Islet of Langerhans (tissue), 1 donor: Measurements from ENCODE around the gene MRPL17.

Experiments used
- FAIRE-seq: peaks from one replicate; lab custom pipeline; 2011; peaks lifted over from hg19 to GRCh38; lab: Jason Lieb, UNC

MRPL17 gene

GRCh38 chr11:6654281-6655019 is 28.7 kb downstream of the MRPL17 start:
- no peak for FAIRE-seq

GRCh38 chr11:6653656-6654055 is 29.5 kb downstream of the MRPL17 start:
- FAIRE-seq: no peak

- FAIRE-seq: no peak
Measured at GRCh38 chr11:6653097-6653496, 30.0 kb downstream of the MRPL17 start.

GRCh38 chr11:6652182-6652581 is 31.0 kb downstream of the MRPL17 start:
- no peak for FAIRE-seq

- no peak for FAIRE-seq
Measured at GRCh38 chr11:6650980-6651379, 32.2 kb downstream of the MRPL17 start.

GRCh38 chr11:6650104-6650503 is 33.0 kb downstream of the MRPL17 start:
- no peak for FAIRE-seq

GRCh38 chr11:6648501-6648900 is 34.6 kb downstream of the MRPL17 start:
- FAIRE-seq: no peak

- FAIRE-seq: no peak
Measured at GRCh38 chr11:6647836-6648235, 35.3 kb downstream of the MRPL17 start.

- FAIRE-seq: no peak
Measured at GRCh38 chr11:6646918-6647679, 36.0 kb downstream of the MRPL17 start.

GRCh38 chr11:6646576-6646917 is 36.6 kb downstream of the MRPL17 start:
- FAIRE-seq: no peak

- FAIRE-seq: no peak
Measured at GRCh38 chr11:6646071-6646470, 37.1 kb downstream of the MRPL17 start.

GRCh38 chr11:6642957-6643356 is 40.2 kb downstream of the MRPL17 start:
- no peak for FAIRE-seq

GRCh38 chr11:6640985-6641701 is 42.0 kb downstream of the MRPL17 start:
- FAIRE-seq: no peak

- FAIRE-seq: no peak
Measured at GRCh38 chr11:6640036-6640984, 42.8 kb downstream of the MRPL17 start.

GRCh38 chr11:6638429-6638828 is 44.7 kb downstream of the MRPL17 start:
- FAIRE-seq: no peak

GRCh38 chr11:6637871-6638270 is 45.3 kb downstream of the MRPL17 start:
- no peak for FAIRE-seq

- FAIRE-seq: no peak
Measured at GRCh38 chr11:6636480-6636879, 46.7 kb downstream of the MRPL17 start.

GRCh38 chr11:6635082-6635932 is 47.8 kb downstream of the MRPL17 start:
- FAIRE-seq: no peak

GRCh38 chr11:6634534-6634933 is 48.6 kb downstream of the MRPL17 start:
- no peak for FAIRE-seq

GRCh38 chr11:6633422-6634408 is 49.4 kb downstream of the MRPL17 start:
- FAIRE-seq: no peak
